Measurements from ENCODE around the gene POLR1E. TPM values are rescaled to one million over a fixed set of nuclear protein-coding genes. Genes with fewer than 3 reads are reported as not detected.
"Not testable (repeated sequence)": the region's sequence is repeated elsewhere in the genome, so short reads cannot be mapped to it uniquely, and the experiment has no call there.

The POLR1E gene
- total and polyA plus RNA-seq, 2 of the 8 experiments (the other 6 are each of a cell fraction or from before 2014, with no cell fraction given): 16.0 to 40.0 TPM

DNA sequence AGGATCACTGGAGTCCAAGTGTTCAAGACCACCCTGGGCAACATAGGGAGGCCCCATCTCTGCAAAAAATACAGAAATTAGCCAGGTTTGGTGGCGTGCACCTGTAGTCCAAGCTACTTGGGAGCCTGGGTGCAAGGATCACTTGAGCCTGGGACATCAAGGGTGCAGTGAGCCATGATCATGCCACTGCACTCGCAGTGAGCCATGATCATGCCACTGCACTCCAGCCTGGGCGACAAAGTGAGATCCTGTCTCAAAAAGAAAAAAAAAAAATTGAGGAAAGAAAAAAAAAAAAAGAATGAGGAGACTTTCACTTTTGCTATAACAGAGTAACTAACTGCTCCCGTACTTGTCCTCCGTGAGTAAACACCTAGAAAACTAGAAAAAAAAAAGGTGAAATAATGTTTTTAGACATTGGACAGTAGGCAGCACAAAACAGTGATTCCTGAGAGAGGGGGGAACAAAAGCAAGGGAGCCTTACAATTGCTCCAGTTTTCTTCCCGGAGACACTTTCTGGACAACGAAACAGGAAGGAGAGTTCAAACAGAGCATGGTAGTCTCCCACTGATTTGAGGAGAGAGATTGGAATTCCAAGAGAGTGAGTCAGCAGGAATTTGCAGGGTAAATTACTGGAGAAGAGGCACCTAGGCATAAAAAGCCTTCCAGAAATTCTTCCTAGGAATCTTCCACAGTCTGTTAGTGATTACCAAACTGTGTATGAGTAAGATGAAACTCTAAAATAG lies 13.6 kb upstream of the POLR1E start (continued):
- TF ChIP-seq JUND (IDR thresholded peaks at IDR 0.05; ENCODE audit: low read length): peak; percentile 100

DNA sequence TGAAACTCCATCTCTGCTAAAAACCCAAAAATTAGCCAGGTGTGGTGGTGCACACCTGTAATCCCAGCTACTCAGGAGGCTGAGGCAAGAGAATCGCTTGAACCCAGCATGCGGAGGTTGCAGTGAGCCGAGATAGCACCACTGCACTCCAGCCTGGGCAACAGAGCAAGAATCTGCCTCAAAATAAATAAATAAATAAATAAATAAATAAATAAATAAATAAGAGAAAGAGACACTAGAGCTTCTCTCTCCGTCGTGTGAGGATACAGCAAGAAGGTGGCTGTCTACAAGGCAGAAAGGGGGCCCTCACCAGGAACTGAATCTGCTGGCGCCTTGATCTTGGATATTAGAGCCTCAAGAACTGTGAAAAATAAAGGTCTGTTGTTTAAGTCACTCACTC lies 11.8 kb upstream of the POLR1E start:
- H3K4me3 ChIP-seq (ENCODE audit: extremely low read depth in 1 of 4, insufficient read depth in 2 of 4, low read depth in 3 of 4, low read length in 4 of 4); H3K23me2 ChIP-seq (ENCODE audit: low read depth, low read length); H3K27me3 ChIP-seq (replicated peaks in 1 of 4; ENCODE audit: control insufficient read depth in 3 of 4, extremely low read depth in 1 of 4, insufficient read depth in 3 of 4, low read length in 3 of 4); H2BK5ac ChIP-seq (ENCODE audit: low read depth, low read length); H3K79me1 ChIP-seq (ENCODE audit: low read depth, low read length); H2BK20ac ChIP-seq (ENCODE audit: low read length); CTCF ChIA-PET (ENCODE audit: partially characterized antibody); H4K5ac ChIP-seq (ENCODE audit: insufficient read length, low read depth, low read length); H3K23ac ChIP-seq (ENCODE audit: insufficient read length); H4K91ac ChIP-seq (replicated peaks; ENCODE audit: insufficient read length, low read length); H3K56ac ChIP-seq (replicated peaks; ENCODE audit: insufficient read length, low read depth, low read length); DNase-seq (ENCODE audit: low read depth in 1 of 2, low spot score in 2 of 2); H3K36me3 ChIP-seq (ENCODE audit: control insufficient read depth in 2 of 4, insufficient read depth in 4 of 4, low read length in 3 of 4); FAIRE-seq; H3K9ac ChIP-seq (replicated peaks in 1 of 4; ENCODE audit: extremely low read depth in 1 of 4, low read depth in 3 of 4, low read length in 3 of 4); H3K4me1 ChIP-seq (replicated peaks in 1 of 4; ENCODE audit: control insufficient read depth in 3 of 4, insufficient read depth in 4 of 4, low read length in 3 of 4); H3K27ac ChIP-seq (ENCODE audit: low read depth, low read length); H3K18ac ChIP-seq (ENCODE audit: extremely low read depth, low read length); H2AK5ac ChIP-seq (ENCODE audit: low read depth, low read length); H3K14ac ChIP-seq (ENCODE audit: insufficient read length); H3K79me2 ChIP-seq (ENCODE audit: control insufficient read depth in 1 of 2, insufficient read depth in 2 of 2, low read length in 2 of 2); H4K8ac ChIP-seq (ENCODE audit: extremely low read depth, insufficient read depth, low read length); H2BK120ac ChIP-seq (replicated peaks; ENCODE audit: low read depth, low read length); H3K4me2 ChIP-seq (ENCODE audit: insufficient read depth in 1 of 2, low read depth in 2 of 2, low read length in 2 of 2); H2AFZ ChIP-seq (ENCODE audit: low read length); H4K20me1 ChIP-seq (replicated peaks in 1 of 2; ENCODE audit: control insufficient read depth in 1 of 2, insufficient read depth in 2 of 2, low read length in 2 of 2); H2BK15ac ChIP-seq (ENCODE audit: low read length); H3K4ac ChIP-seq (replicated peaks; ENCODE audit: insufficient read length, low read depth, low read length): not testable (repeated sequence)
- H3K9me3 ChIP-seq (ENCODE audit: insufficient read depth in 2 of 2, low read depth in 1 of 2, low read length in 1 of 2): peaks cover 13 to 15% of the 10 kb centered on the region in 2 experiments; a peak in 3 of 4 replicates
- POLR2A ChIA-PET (ENCODE audit: partially characterized antibody): interaction anchor here (2.2 kb wide), 1 partner anchor 8 kb away, joined by 12 read pairs; the partner anchor contains the start of gene ZBTB5
- 63% methylated on average over 6 of the region's 6 CpGs; no CpG with 5 or more reads in 1 of the 2 experiments for whole genome bisulfite sequencing, 2 experiments (ENCODE audit: extremely low coverage in 1 of 2, insufficient coverage in 1 of 2, insufficient read length in 1 of 2, insufficient replicate concordance in 2 of 2, low coverage in 1 of 2, low lambda C conversion rate in 2 of 2, missing lambda C conversion rate in 1 of 2)
- 0 out of 2 replicates have a peak overlapping the region, but pooled peaks have one; percentile 95 for H2BK12ac ChIP-seq (ENCODE audit: low read depth, low read length)

Data from H1 (cell line).